DND-41 (cell line): ENCODE measurements around the gene LHX4.
A peak's percentile ranks its signal among the peaks of the same experiment; 100 is the strongest.

ENCODE experiments used
- ATAC-seq: fragments of 200-7000 bp; cut with Tn5 transposase; 3 replicates; pipeline ENCODE4 v1.9.1; 2021; ENCODE audit warnings: low read depth; ENCODE audit not compliant: insufficient read depth
- DNase-seq: peaks from one replicate; pipeline ENCODE4 v3.0.0-alpha.2; 2020
- H2AFZ ChIP-seq: 2 replicates; pipeline ENCODE4 v1.6.0; 2012; ENCODE audit warnings: low read depth, low read length
- H3K27ac ChIP-seq: 2 replicates; pipeline ENCODE4 v1.5.1; 2012; ENCODE audit warnings: low read length, inconsistent platforms
- H3K27me3 ChIP-seq: fragments of 200-600 bp; sonication (generic); 2 replicates; pipeline ENCODE4 v1.6.0; 2012; ENCODE audit warnings: low read length, mild to moderate bottlenecking, inconsistent platforms; ENCODE audit not compliant: insufficient read depth, poor library complexity
- H3K36me3 ChIP-seq: 2 replicates; pipeline ENCODE4 v1.5.1; 2012; ENCODE audit warnings: low read length, inconsistent platforms; ENCODE audit not compliant: insufficient read depth
- H3K4me1 ChIP-seq: 2 replicates; pipeline ENCODE4 v1.5.1; 2012; ENCODE audit warnings: mild to moderate bottlenecking, low read length; ENCODE audit not compliant: insufficient read depth
- H3K4me2 ChIP-seq: 2 replicates; pipeline ENCODE4 v1.6.0; 2012; ENCODE audit warnings: mild to moderate bottlenecking, moderate library complexity, low read length, inconsistent platforms; ENCODE audit not compliant: insufficient read depth
- H3K4me3 ChIP-seq, 2 experiments: fragments of 200-600 bp in 1 of 2; shearing (Covaris generic) in 1 of 2; 2 replicates each; pipeline ENCODE4 v1.5.1; 2012 to 2016; ENCODE audit warnings: inconsistent platforms in 2 of 2, low read length in 2 of 2, mild to moderate bottlenecking in 2 of 2, low read depth in 1 of 2, moderate library complexity in 1 of 2
- H3K79me2 ChIP-seq: 2 replicates; pipeline ENCODE4 v1.6.0; 2012; ENCODE audit warnings: low read length, inconsistent platforms; ENCODE audit not compliant: insufficient read depth
- H3K9ac ChIP-seq: 2 replicates; pipeline ENCODE4 v1.6.0; 2012; ENCODE audit warnings: low read depth, mild to moderate bottlenecking, inconsistent platforms, low read length, moderate library complexity
- H3K9me3 ChIP-seq: 2 replicates; pipeline ENCODE4 v1.5.1; 2012; ENCODE audit warnings: low read length, moderate library complexity, mild to moderate bottlenecking, inconsistent platforms; ENCODE audit not compliant: insufficient read depth, severe bottlenecking
- H4K20me1 ChIP-seq: 2 replicates; pipeline ENCODE4 v1.6.0; 2012; ENCODE audit warnings: low read length; ENCODE audit not compliant: insufficient read depth
- EZH2 ChIP-seq: IDR thresholded peaks from 3 replicates; pipeline ENCODE4 v1.6.1; 2012; ENCODE audit warnings: borderline replicate concordance, low read depth, mild to moderate bottlenecking, moderate library complexity, low read length, inconsistent platforms; ENCODE audit not compliant: severe bottlenecking
- TF ChIP-seq, protein P1 (sequence below): IDR thresholded peaks from 2 replicates; pipeline ENCODE4 v1.5.1; 2012; ENCODE audit warnings: borderline replicate concordance, low read length, moderate library complexity, mild to moderate bottlenecking; ENCODE audit not compliant: poor library complexity, severe bottlenecking; ENCODE audit errors: extremely low read depth

Gene LHX4

DNA sequence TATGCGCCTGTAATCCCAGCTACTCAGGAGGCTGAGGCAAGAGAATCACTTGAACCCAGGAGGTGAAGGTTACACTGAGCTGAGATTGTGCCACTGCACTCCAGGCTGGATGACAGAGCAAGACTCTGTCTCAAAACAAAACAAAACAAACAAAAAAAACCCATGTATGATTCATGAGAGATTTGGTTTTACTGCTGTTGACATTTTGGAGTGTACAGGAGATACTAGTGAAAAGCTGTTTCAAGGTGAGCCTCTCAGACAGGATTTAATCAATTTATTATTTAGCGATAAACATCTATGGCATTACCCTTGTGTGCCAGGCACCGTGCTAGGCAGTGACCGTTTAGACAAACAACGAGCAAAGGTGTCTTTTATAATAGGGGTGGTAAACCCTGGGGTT lies 16.5 kb downstream of the LHX4 start:
- H4K20me1 ChIP-seq = no peaks in the 10 kb centered on the region; the same call in 1 of the 2 replicates
- H2AFZ ChIP-seq = no peak overlapping the region
- no peak overlapping the region for H3K9ac ChIP-seq
- H3K36me3 ChIP-seq = no peaks in the 10 kb centered on the region
- no peak overlapping the region for H3K4me3 ChIP-seq
- no peaks in the 10 kb centered on the region for H3K9me3 ChIP-seq
- H3K27ac ChIP-seq = no peak overlapping the region
- ATAC-seq (no peak), DNase-seq (no peak)
- no peak overlapping the region for H3K4me2 ChIP-seq
- no peak for TF ChIP-seq EZH2
- TF ChIP-seq, protein P1, sequence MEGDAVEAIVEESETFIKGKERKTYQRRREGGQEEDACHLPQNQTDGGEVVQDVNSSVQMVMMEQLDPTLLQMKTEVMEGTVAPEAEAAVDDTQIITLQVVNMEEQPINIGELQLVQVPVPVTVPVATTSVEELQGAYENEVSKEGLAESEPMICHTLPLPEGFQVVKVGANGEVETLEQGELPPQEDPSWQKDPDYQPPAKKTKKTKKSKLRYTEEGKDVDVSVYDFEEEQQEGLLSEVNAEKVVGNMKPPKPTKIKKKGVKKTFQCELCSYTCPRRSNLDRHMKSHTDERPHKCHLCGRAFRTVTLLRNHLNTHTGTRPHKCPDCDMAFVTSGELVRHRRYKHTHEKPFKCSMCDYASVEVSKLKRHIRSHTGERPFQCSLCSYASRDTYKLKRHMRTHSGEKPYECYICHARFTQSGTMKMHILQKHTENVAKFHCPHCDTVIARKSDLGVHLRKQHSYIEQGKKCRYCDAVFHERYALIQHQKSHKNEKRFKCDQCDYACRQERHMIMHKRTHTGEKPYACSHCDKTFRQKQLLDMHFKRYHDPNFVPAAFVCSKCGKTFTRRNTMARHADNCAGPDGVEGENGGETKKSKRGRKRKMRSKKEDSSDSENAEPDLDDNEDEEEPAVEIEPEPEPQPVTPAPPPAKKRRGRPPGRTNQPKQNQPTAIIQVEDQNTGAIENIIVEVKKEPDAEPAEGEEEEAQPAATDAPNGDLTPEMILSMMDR = no peak
- no peaks in the 10 kb centered on the region for H3K27me3 ChIP-seq
- no peaks in the 10 kb centered on the region for H3K79me2 ChIP-seq
- peaks cover 4% of the 10 kb centered on the region; the same call in 1 of the 2 replicates for H3K4me1 ChIP-seq

DNA sequence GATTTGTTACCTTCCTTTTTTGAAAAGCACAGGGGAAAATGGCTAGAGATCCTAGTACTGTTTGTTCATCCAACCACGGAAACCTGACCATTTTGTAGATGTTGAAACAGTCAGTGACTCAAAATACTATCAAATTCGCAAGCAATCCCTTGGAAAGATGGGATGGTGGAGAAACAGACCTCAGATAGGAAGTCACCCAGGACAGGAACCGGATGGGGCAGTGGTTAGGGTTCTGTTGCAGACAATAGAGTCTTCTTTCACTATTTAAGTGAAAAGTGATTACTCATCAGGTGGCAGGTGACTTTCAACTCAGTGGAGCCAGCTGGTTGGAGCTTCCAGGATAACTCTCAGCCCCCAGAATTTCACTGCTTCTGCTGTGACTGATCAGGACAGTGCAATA lies 17.0 kb downstream of the LHX4 start:
- Histone ChIP-seq H3K4me2 (no peak overlapping the region), H2AFZ (no peak overlapping the region), H3K4me1 (peaks cover 4% of the 10 kb centered on the region; the same call in 1 of the 2 replicates), H3K27ac (no peak overlapping the region), H3K36me3 (no peaks in the 10 kb centered on the region), H4K20me1 (no peaks in the 10 kb centered on the region; the same call in 1 of the 2 replicates), H3K9me3 (no peaks in the 10 kb centered on the region), H3K9ac (no peak overlapping the region), H3K4me3 (no peak overlapping the region), H3K27me3 (no peaks in the 10 kb centered on the region), H3K79me2 (no peaks in the 10 kb centered on the region)
- ATAC-seq = peak; percentile 19; the same call in 1 of the 3 replicates
- TF ChIP-seq, protein P1 = no peak
- TF ChIP-seq EZH2 = no peak
- no peak for DNase-seq

DNA sequence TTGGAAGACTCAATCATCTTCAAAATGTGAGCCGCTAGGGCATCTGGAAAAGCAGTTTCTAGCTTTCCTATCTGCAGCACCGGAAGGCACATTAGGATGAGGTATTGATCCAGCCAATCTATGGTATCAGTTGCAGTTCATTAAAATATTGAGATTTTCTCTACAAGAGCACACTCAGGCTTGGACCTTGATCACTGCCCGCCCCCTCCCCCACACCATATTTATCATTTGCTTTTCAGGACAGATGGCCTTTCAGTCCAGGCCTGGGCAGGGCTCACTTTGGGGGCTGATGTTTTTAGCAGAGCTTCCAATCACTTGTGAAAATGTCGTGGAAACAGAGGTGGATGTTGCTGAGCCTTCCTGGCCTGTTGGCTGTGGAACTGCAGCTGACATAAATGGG lies 17.5 kb downstream of the LHX4 start:
- Histone ChIP-seq H3K36me3 (no peaks in the 10 kb centered on the region), H3K27ac (no peak overlapping the region), H3K9me3 (no peaks in the 10 kb centered on the region), H3K27me3 (no peaks in the 10 kb centered on the region), H4K20me1 (no peaks in the 10 kb centered on the region; the same call in 1 of the 2 replicates), H3K9ac (no peak overlapping the region), H3K4me2 (no peak overlapping the region), H3K4me1 (peaks cover 4% of the 10 kb centered on the region; the same call in 1 of the 2 replicates), H2AFZ (no peak overlapping the region), H3K79me2 (no peaks in the 10 kb centered on the region), H3K4me3 (no peak overlapping the region)
- DNase-seq (no peak), ATAC-seq (no peak)
- TF ChIP-seq, protein P1 = no peak
- no peak for TF ChIP-seq EZH2
